WERI-Rb-1 (cell line): ENCODE results near the gene DESI1.

Source experiments
- DNase-seq: peaks from one replicate; pipeline ENCODE4 v3.0.0-alpha.2; 2020
- H3K27ac ChIP-seq: fragments of 250-450 bp; sonication (Bioruptor Pico); 2 replicates; pipeline ENCODE4 v1.5.1; 2020; ENCODE audit warnings: mild to moderate bottlenecking, moderate library complexity
- H3K27me3 ChIP-seq: fragments of 250-450 bp; sonication (Bioruptor Pico); 2 replicates; pipeline ENCODE4 v1.5.1; 2021; ENCODE audit warnings: mild to moderate bottlenecking, low read depth, moderate library complexity; ENCODE audit not compliant: insufficient read depth, severe bottlenecking
- H3K36me3 ChIP-seq: fragments of 250-450 bp; sonication (Bioruptor Pico); 2 replicates; pipeline ENCODE4 v1.5.1; 2020; ENCODE audit warnings: mild to moderate bottlenecking, moderate library complexity
- H3K4me3 ChIP-seq: 2 replicates; pipeline ENCODE4 v1.5.1; 2011; ENCODE audit warnings: low read depth, mild to moderate bottlenecking, control low read depth, low read length
- H3K9me3 ChIP-seq: fragments of 250-450 bp; sonication (Bioruptor Pico); 2 replicates; pipeline ENCODE4 v1.5.1; 2021; ENCODE audit warnings: mild to moderate bottlenecking, moderate library complexity; ENCODE audit not compliant: severe bottlenecking
- CTCF ChIP-seq: IDR thresholded peaks from 2 replicates; pipeline ENCODE4 v1.5.1; 2011; ENCODE audit warnings: low read depth, mild to moderate bottlenecking, control low read depth, inconsistent platforms, low read length

DESI1 gene

GRCh38 chr22:41551877-41552582 lies 68.8 kb downstream of the DESI1 start:
- no peak for TF ChIP-seq CTCF
- Histone ChIP-seq H3K9me3 (no peaks in the 10 kb centered on the region), H3K4me3 (no peak overlapping the region), H3K27me3 (no peaks in the 10 kb centered on the region), H3K27ac (no peak overlapping the region), H3K36me3 (no peaks in the 10 kb centered on the region)
- DNase-seq, result no peak

GRCh38 chr22:41550952-41551491 lies 69.8 kb downstream of the DESI1 start:
- H3K27ac ChIP-seq, result no peak overlapping the region
- no peaks in the 10 kb centered on the region for H3K36me3 ChIP-seq
- DNase-seq, result no peak
- no peak overlapping the region for H3K4me3 ChIP-seq
- TF ChIP-seq CTCF, result no peak
- no peaks in the 10 kb centered on the region for H3K27me3 ChIP-seq
- no peaks in the 10 kb centered on the region for H3K9me3 ChIP-seq

- no peak overlapping the region for H3K4me3 ChIP-seq
- H3K27ac ChIP-seq, result no peak overlapping the region
- no peaks in the 10 kb centered on the region for H3K36me3 ChIP-seq
- TF ChIP-seq CTCF, result no peak
- DNase-seq, result no peak
- no peaks in the 10 kb centered on the region for H3K27me3 ChIP-seq
- no peaks in the 10 kb centered on the region for H3K9me3 ChIP-seq
These were observed 72.0 kb downstream of the DESI1 start for GRCh38 chr22:41548830-41549211.
